ENCODE measurements around the gene COTL1.
A peak's percentile ranks its signal among the peaks of the same experiment; 100 is the strongest.

The COTL1 gene

GRCh38 chr16:84552135-84552534 is 65.7 kb downstream of the COTL1 start:
- no peak for DNase-seq (ENCODE audit: low read depth)
- no peak overlapping the region for H3K4me3 ChIP-seq (ENCODE audit: low read depth, low read length)
- no peak for TF ChIP-seq CTCF (conservative IDR thresholded peaks at IDR 0.05; ENCODE audit: low read depth, low read length)

- no peak for TF ChIP-seq CTCF (conservative IDR thresholded peaks at IDR 0.05; ENCODE audit: low read depth, low read length)
- H3K4me3 ChIP-seq (ENCODE audit: low read depth, low read length), result no peak overlapping the region
- DNase-seq (ENCODE audit: low read depth), result no peak
Measured at GRCh38 chr16:84550096-84550495, 67.8 kb downstream of the COTL1 start.

- TF ChIP-seq CTCF (conservative IDR thresholded peaks at IDR 0.05; ENCODE audit: low read depth, low read length), result no peak
- DNase-seq (ENCODE audit: low read depth), result no peak
- H3K4me3 ChIP-seq (ENCODE audit: low read depth, low read length), result no peak overlapping the region
Measured at GRCh38 chr16:84548971-84549844, 68.7 kb downstream of the COTL1 start.

- no peak for TF ChIP-seq CTCF (conservative IDR thresholded peaks at IDR 0.05; ENCODE audit: low read depth, low read length)
- no peak for DNase-seq (ENCODE audit: low read depth)
- H3K4me3 ChIP-seq (ENCODE audit: low read depth, low read length), result no peak overlapping the region
Measured at GRCh38 chr16:84548508-84548907, 69.4 kb downstream of the COTL1 start.

GRCh38 chr16:84547546-84548061 is 70.3 kb downstream of the COTL1 start:
- TF ChIP-seq CTCF (conservative IDR thresholded peaks at IDR 0.05; ENCODE audit: low read depth, low read length), result no peak
- H3K4me3 ChIP-seq (ENCODE audit: low read depth, low read length), result no peak overlapping the region
- peak; percentile 25 for DNase-seq (ENCODE audit: low read depth)

- TF ChIP-seq CTCF (conservative IDR thresholded peaks at IDR 0.05; ENCODE audit: low read depth, low read length), result no peak
- no peak overlapping the region for H3K4me3 ChIP-seq (ENCODE audit: low read depth, low read length)
- no peak for DNase-seq (ENCODE audit: low read depth)
Measured at GRCh38 chr16:84546669-84547545, 71.0 kb downstream of the COTL1 start.
